ENCODE measurements around the gene MAPKAPK3. TPM values are rescaled to one million over a fixed set of nuclear protein-coding genes. Genes with fewer than 3 reads are reported as not detected.

The MAPKAPK3 gene
- total and polyA plus RNA-seq, 2 experiments from 2014 or later, result 33.2 to 72.1 TPM

GRCh38 chr3:50612970-50613846 is 3.7 kb upstream of the MAPKAPK3 start:
- DNase-seq, result no peak
- Histone ChIP-seq H3K9ac (no peak overlapping the region), H3K9me2 (ENCODE audit: insufficient read depth) (no peaks in the 10 kb centered on the region), H3K27me3 (replicated peaks; ENCODE audit: insufficient read depth) (no peaks in the 10 kb centered on the region), H3K79me2 (ENCODE audit: insufficient read depth) (peaks cover 10% of the 10 kb centered on the region), H3F3A (ENCODE audit: insufficient read depth) (no peaks in the 10 kb centered on the region; the same call in 1 of the 2 replicates), H3K36me3 (ENCODE audit: low read depth) (no peaks in the 10 kb centered on the region), H3K4me2 (ENCODE audit: unreplicated experiment) (no peak overlapping the region), H3K9me3 (ENCODE audit: low read depth) (no peaks in the 10 kb centered on the region), H3K4me3 (no peak overlapping the region), H2AFZ (no peak overlapping the region), H4K20me1 (ENCODE audit: insufficient read depth) (no peaks in the 10 kb centered on the region), H3K27ac (no peak overlapping the region), H3K4me1 (ENCODE audit: insufficient read depth) (peaks cover 6% of the 10 kb centered on the region)
- in situ Hi-C loops (cut with MboI), result loop anchor here (5.0 kb wide), 1 partner anchor 36 kb away; no protein-coding TSS in a partner anchor
- TF ChIP-seq EZH2phosphoT487 (IDR thresholded peaks at IDR 0.05; ENCODE audit: insufficient read depth, low read depth) (no peak), EZH2 (IDR thresholded peaks at IDR 0.05; ENCODE audit: insufficient read depth, poor library complexity, severe bottlenecking) (no peak)
- WGBS, 2 experiments (ENCODE audit: low coverage in 1 of 2, low lambda C conversion rate in 2 of 2, missing lambda C conversion rate in 2 of 2), result 46 to 49% methylated on average over 6 of the region's 6 CpGs

GRCh38 chr3:50615190-50615589 is 1.8 kb upstream of the MAPKAPK3 start:
- Histone ChIP-seq H3K9me2 (ENCODE audit: insufficient read depth) (no peaks in the 10 kb centered on the region), H3K9me3 (ENCODE audit: low read depth) (no peaks in the 10 kb centered on the region), H3K36me3 (ENCODE audit: low read depth) (no peaks in the 10 kb centered on the region), H3K4me2 (ENCODE audit: unreplicated experiment) (no peak overlapping the region), H3K27ac (no peak overlapping the region), H4K20me1 (ENCODE audit: insufficient read depth) (no peaks in the 10 kb centered on the region), H3K4me1 (ENCODE audit: insufficient read depth) (peaks cover 10% of the 10 kb centered on the region), H3F3A (ENCODE audit: insufficient read depth) (no peaks in the 10 kb centered on the region; the same call in 1 of the 2 replicates), H3K9ac (no peak overlapping the region), H3K79me2 (ENCODE audit: insufficient read depth) (peaks cover 28% of the 10 kb centered on the region), H3K27me3 (replicated peaks; ENCODE audit: insufficient read depth) (no peaks in the 10 kb centered on the region), H3K4me3 (no peak overlapping the region), H2AFZ (no peak overlapping the region)
- in situ Hi-C loops (cut with MboI), result no loop called here
- WGBS, 2 experiments (ENCODE audit: low coverage in 1 of 2, low lambda C conversion rate in 2 of 2, missing lambda C conversion rate in 2 of 2), result 4 to 13% methylated on average over 1 of the region's 1 CpG
- TF ChIP-seq EZH2 (IDR thresholded peaks at IDR 0.05; ENCODE audit: insufficient read depth, poor library complexity, severe bottlenecking), result no peak
- no peak for TF ChIP-seq EZH2phosphoT487 (IDR thresholded peaks at IDR 0.05; ENCODE audit: insufficient read depth, low read depth)
- no peak for DNase-seq

- in situ Hi-C loops (cut with MboI), result no loop called here
- Histone ChIP-seq H3K4me1 (ENCODE audit: insufficient read depth) (peaks cover 20% of the 10 kb centered on the region), H4K20me1 (ENCODE audit: insufficient read depth) (no peaks in the 10 kb centered on the region), H3K36me3 (ENCODE audit: low read depth) (no peaks in the 10 kb centered on the region), H3K4me2 (ENCODE audit: unreplicated experiment) (peak overlapping the region; percentile 99), H3K27ac (no peak overlapping the region; the same call in 1 of the 2 replicates), H3K27me3 (replicated peaks; ENCODE audit: insufficient read depth) (no peaks in the 10 kb centered on the region), H3K4me3 (peak overlapping the region; percentile 84), H3K9ac (peak overlapping the region; percentile 35), H3K9me3 (ENCODE audit: low read depth) (no peaks in the 10 kb centered on the region), H3F3A (ENCODE audit: insufficient read depth) (no peaks in the 10 kb centered on the region; the same call in 1 of the 2 replicates), H3K79me2 (ENCODE audit: insufficient read depth) (peaks cover 34% of the 10 kb centered on the region), H3K9me2 (ENCODE audit: insufficient read depth) (no peaks in the 10 kb centered on the region), H2AFZ (peak overlapping the region; percentile 94)
- TF ChIP-seq EZH2phosphoT487 (IDR thresholded peaks at IDR 0.05; ENCODE audit: insufficient read depth, low read depth), result no peak
- TF ChIP-seq EZH2 (IDR thresholded peaks at IDR 0.05; ENCODE audit: insufficient read depth, poor library complexity, severe bottlenecking), result no peak
- 0 to 2% methylated on average over 24 of the region's 24 CpGs for WGBS, 2 experiments (ENCODE audit: low coverage in 1 of 2, low lambda C conversion rate in 2 of 2, missing lambda C conversion rate in 2 of 2)
- peak; percentile 92 for DNase-seq
Measured at GRCh38 chr3:50616003-50616769, 765 bp upstream of the MAPKAPK3 start.

GRCh38 chr3:50616770-50617095 is 218 bp upstream of the MAPKAPK3 start:
- TF ChIP-seq EZH2phosphoT487 (IDR thresholded peaks at IDR 0.05; ENCODE audit: insufficient read depth, low read depth), result no peak
- TF ChIP-seq EZH2 (IDR thresholded peaks at IDR 0.05; ENCODE audit: insufficient read depth, poor library complexity, severe bottlenecking), result no peak
- Histone ChIP-seq H3K4me1 (ENCODE audit: insufficient read depth) (peaks cover 21% of the 10 kb centered on the region), H3K4me2 (ENCODE audit: unreplicated experiment) (peak overlapping the region; percentile 99), H3K9me3 (ENCODE audit: low read depth) (no peaks in the 10 kb centered on the region), H3K79me2 (ENCODE audit: insufficient read depth) (peaks cover 34% of the 10 kb centered on the region), H3K27me3 (replicated peaks; ENCODE audit: insufficient read depth) (no peaks in the 10 kb centered on the region), H3K4me3 (peak overlapping the region; percentile 84), H3K9me2 (ENCODE audit: insufficient read depth) (no peaks in the 10 kb centered on the region), H3K27ac (no peak overlapping the region; the same call in 1 of the 2 replicates), H3F3A (ENCODE audit: insufficient read depth) (no peaks in the 10 kb centered on the region; the same call in 1 of the 2 replicates), H2AFZ (peak overlapping the region; percentile 94), H3K9ac (peak overlapping the region; percentile 35), H3K36me3 (ENCODE audit: low read depth) (no peaks in the 10 kb centered on the region), H4K20me1 (ENCODE audit: insufficient read depth) (no peaks in the 10 kb centered on the region)
- in situ Hi-C loops (cut with MboI), result no loop called here
- peak; percentile 95 for DNase-seq
- WGBS, 2 experiments (ENCODE audit: low coverage in 1 of 2, low lambda C conversion rate in 2 of 2, missing lambda C conversion rate in 2 of 2), result 0 to 2% methylated on average over 21 to 22 of the region's 22 CpGs

Measured in GM23248 (cell line).